Kidney epithelial cell (primary cell): ENCODE results near the gene DEFB119. TPM values are rescaled to one million over a fixed set of nuclear protein-coding genes. Genes with fewer than 3 reads are reported as not detected.

Source experiments
- DNase-seq: peaks from one replicate; pipeline ENCODE4 v3.0.0-alpha.2; 2010; ENCODE audit warnings: low read depth
- H3K27me3 ChIP-seq: 2 replicates; pipeline ENCODE4 v1.6.0; 2011; ENCODE audit warnings: low read length; ENCODE audit not compliant: control insufficient read depth, insufficient read depth
- H3K36me3 ChIP-seq: 2 replicates; pipeline ENCODE4 v1.5.1; 2011; ENCODE audit warnings: low read length; ENCODE audit not compliant: control insufficient read depth, insufficient read depth
- H3K4me3 ChIP-seq: 2 replicates; pipeline ENCODE4 v1.5.1; 2011; ENCODE audit warnings: low read depth, mild to moderate bottlenecking, control low read depth, low read length
- total RNA-seq: library from RNA; depleted of rRNA; stranded (reverse); fragments of >200 nt; gene quantifications from 2 replicates; pipeline ENCODE4 v1.2.3, GENCODE V29; 2015
- TF ChIP-seq, protein P1 (sequence below): IDR thresholded peaks from 2 replicates; pipeline ENCODE4 v1.5.1; 2011; ENCODE audit warnings: mild to moderate bottlenecking, moderate library complexity, low read length, control low read depth, inconsistent platforms; ENCODE audit not compliant: insufficient read depth, poor library complexity, severe bottlenecking

Gene DEFB119
- total RNA-seq, 1 donor from 2014 or later: not detected

DNA sequence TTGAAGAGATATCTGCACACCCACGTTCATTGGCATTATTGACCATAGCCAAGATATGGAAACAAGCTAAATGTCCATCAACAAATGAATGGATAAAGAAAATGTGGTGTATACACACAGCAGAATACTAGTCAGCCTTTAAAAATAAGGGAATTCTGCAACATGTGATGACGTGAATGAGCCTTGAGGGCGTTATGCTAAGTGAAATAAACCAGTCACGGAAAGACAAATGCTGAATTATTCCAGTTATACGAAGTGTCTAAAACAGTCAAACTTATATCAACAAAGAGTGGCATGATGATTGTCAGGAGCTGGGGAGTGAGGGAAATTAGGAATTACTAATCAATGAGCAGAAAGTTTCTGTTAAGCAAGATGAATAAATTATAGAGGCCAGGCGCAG is 24.0 kb upstream of the DEFB119 start:
- no peaks in the 10 kb centered on the region for H3K36me3 ChIP-seq
- no peak overlapping the region for H3K4me3 ChIP-seq
- no peaks in the 10 kb centered on the region for H3K27me3 ChIP-seq
- TF ChIP-seq, protein P1, sequence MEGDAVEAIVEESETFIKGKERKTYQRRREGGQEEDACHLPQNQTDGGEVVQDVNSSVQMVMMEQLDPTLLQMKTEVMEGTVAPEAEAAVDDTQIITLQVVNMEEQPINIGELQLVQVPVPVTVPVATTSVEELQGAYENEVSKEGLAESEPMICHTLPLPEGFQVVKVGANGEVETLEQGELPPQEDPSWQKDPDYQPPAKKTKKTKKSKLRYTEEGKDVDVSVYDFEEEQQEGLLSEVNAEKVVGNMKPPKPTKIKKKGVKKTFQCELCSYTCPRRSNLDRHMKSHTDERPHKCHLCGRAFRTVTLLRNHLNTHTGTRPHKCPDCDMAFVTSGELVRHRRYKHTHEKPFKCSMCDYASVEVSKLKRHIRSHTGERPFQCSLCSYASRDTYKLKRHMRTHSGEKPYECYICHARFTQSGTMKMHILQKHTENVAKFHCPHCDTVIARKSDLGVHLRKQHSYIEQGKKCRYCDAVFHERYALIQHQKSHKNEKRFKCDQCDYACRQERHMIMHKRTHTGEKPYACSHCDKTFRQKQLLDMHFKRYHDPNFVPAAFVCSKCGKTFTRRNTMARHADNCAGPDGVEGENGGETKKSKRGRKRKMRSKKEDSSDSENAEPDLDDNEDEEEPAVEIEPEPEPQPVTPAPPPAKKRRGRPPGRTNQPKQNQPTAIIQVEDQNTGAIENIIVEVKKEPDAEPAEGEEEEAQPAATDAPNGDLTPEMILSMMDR: no peak
- DNase-seq: no peak

DNA sequence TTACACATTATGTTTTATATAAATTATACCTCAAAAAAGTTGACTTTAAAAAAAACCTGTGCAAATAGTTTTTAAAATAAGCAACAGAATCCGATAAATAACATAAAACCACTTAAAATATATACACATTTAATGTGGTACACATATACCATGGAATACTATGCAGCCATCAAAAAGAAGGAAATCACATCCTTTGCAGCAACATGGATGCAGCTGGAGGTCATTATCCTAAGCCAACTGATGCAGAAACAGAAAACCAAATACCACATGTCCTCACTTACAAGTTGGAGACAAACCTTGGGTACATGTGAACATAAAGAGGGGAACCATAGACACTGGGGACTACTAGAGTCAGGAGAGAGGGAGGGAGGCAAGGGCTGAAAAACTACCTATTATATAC is 19.6 kb upstream of the DEFB119 start:
- Histone ChIP-seq H3K27me3 (no peaks in the 10 kb centered on the region), H3K36me3 (no peaks in the 10 kb centered on the region), H3K4me3 (no peak overlapping the region)
- TF ChIP-seq, protein P1: no peak
- no peak for DNase-seq

DNA sequence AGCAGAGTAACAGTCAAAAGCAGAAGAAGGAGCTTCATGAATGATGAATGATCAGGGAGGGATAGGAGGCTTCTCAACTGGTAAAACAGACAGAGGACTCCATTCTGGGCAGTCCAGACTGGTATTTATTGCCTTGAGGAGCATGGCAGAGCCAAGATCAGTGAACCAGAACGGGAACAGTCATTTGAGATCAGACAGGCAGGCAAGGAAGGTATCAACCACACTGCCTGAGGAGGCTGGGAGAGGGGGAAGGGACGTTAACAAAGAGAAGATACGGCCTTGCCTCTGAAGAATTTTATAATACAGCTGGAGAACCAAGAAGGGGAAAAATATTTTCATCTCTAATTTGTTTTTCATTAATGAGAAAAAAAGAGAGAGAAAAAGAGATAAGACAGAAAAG is 15.7 kb upstream of the DEFB119 start, which contains the start of gene DEFB121:
Gene DEFB121, minus strand, starts transcription at position 101 of the 400 bp plus-strand sequence. Its CDS starts 63 bp downstream, at position 38.
- Histone ChIP-seq H3K36me3 (no peaks in the 10 kb centered on the region), H3K4me3 (no peak within 1 kb of the TSS), H3K27me3 (no peaks in the 10 kb centered on the region)
- no peak for DNase-seq
- TF ChIP-seq, protein P1: no peak

DNA sequence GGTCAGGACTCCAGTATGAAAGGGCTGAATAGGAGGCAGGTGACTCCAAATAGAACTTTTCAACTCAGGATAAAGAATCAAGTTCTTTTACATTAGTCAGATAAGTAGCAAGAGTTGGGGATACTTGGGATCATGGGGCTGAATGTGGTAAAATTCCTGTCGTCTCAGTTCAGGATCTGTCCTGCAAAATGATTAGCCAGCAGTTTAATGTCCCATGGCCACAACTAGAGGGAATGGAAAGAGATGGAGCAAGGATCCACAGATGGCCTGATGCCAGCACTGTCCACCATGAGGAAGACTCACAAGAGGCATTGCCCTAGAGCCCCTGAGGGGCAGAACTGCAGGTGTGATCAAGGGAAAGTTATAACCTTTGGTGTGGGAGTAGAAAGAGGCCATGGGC is 13.5 kb upstream of the DEFB119 start:
- no peak for DNase-seq
- Histone ChIP-seq H3K36me3 (no peaks in the 10 kb centered on the region), H3K27me3 (no peaks in the 10 kb centered on the region), H3K4me3 (no peak overlapping the region)
- TF ChIP-seq, protein P1: no peak

DNA sequence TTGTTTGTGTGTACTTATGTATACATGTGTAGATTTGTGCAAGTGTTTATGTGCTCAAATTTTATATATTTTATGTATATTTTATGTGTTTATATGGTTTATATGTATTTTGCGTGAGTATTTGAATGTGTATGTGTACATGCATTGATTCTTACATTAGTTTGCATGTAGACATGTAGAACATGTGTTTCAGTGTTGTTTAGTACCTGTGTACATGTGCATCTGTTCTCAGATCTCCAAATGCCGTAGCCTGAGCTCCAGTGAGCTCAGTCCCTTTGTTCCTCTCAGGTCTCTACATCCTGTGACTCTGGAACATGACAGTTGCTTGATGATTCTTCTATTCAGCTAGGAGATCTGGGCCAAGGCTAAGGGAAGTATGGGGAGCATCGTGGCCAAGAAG is 4.5 kb upstream of the DEFB119 start:
- TF ChIP-seq, protein P1: no peak
- no peaks in the 10 kb centered on the region for H3K27me3 ChIP-seq
- no peak overlapping the region for H3K4me3 ChIP-seq
- H3K36me3 ChIP-seq: no peaks in the 10 kb centered on the region
- no peak for DNase-seq

DNA sequence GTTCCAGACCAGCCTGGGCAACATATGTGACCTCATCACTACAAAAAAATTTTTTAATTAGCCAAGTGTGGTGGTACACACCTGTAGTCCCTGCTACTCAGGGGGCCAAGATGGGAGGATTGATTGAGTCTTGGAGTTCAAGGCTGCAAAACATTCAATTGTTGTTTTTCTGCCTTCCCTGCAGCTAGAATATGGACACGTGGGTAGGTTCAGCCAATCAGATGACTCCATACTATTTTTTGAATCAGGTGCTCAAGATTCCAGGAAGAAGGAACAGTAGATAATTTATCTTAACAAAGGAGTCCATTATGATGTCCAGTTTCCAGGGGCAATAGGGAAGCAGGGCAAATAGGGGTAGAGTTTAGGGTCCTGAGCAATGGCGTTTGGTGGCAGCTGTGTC is 2.4 kb upstream of the DEFB119 start:
- DNase-seq: no peak
- Histone ChIP-seq H3K4me3 (no peak overlapping the region), H3K27me3 (no peaks in the 10 kb centered on the region), H3K36me3 (no peaks in the 10 kb centered on the region)
- TF ChIP-seq, protein P1: no peak
